HepG2 (cell line): ENCODE results near the gene DENND4A.

Experiments used
- FOXK2 ChIP-seq: fragments of 450-650 bp; IDR thresholded peaks from 2 replicates; pipeline ENCODE4 v1.6.1; 2016
- ZKSCAN8 ChIP-seq: IDR thresholded peaks from 2 replicates; pipeline ENCODE4 v1.6.1; 2016; ENCODE audit warnings: borderline replicate concordance, missing genetic modification reagents, missing compliant biosample characterization
- ZNF879 ChIP-seq: sonication (generic); formaldehyde crosslinking; IDR thresholded peaks from 2 replicates; pipeline ENCODE4 v1.8.1; 2023; ENCODE audit warnings: missing genetic modification reagents
- TF ChIP-seq, protein P1 (sequence below), 2 experiments: IDR thresholded peaks; 2 replicates each; pipeline ENCODE4 v1.6.1; 2011 to 2012; ENCODE audit warnings: low read length in 2 of 2, borderline replicate concordance in 1 of 2, low read depth in 1 of 2, mild to moderate bottlenecking in 1 of 2, moderate library complexity in 1 of 2
- TF ChIP-seq, protein P2 (sequence below): sonication (generic); formaldehyde crosslinking; IDR thresholded peaks from 2 replicates; pipeline ENCODE4 v1.5.0; 2020; ENCODE audit warnings: mild to moderate bottlenecking, missing genetic modification reagents, moderate library complexity

DNA sequence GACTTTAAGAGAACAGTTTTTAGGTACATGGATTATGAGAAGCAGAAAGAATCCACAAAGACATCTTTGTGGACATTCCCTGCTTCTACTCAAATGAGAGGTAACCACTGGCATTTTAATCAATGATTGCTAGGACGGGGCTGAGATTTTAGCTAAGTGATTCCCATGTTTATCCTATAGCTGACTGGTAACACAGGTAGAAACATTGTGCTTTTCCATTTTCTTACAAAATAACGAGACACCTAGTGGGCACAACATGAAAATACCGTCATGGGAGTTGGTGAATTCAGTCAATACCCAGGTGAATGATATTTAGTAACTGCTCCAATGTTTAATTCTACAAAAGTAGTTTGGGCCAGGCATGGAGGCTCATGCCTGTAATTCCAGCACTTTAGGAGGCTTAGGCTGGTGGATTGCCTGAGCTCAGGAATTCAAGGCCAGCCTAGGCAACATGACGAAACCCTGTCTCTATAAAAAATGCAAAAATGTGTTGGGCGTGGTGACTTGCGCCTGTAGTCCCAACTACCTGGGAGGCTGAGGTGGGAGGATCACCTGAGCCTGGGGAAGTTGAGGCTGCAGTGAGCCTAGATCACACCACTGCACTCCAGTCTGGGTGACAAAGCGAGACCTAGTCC lies 37.2 kb upstream of the DENND4A start:
- TF ChIP-seq ZKSCAN8 (CRISPR knock-in tag) (no peak), ZNF879 (no peak), FOXK2 (no peak)
- TF ChIP-seq, protein P1, sequence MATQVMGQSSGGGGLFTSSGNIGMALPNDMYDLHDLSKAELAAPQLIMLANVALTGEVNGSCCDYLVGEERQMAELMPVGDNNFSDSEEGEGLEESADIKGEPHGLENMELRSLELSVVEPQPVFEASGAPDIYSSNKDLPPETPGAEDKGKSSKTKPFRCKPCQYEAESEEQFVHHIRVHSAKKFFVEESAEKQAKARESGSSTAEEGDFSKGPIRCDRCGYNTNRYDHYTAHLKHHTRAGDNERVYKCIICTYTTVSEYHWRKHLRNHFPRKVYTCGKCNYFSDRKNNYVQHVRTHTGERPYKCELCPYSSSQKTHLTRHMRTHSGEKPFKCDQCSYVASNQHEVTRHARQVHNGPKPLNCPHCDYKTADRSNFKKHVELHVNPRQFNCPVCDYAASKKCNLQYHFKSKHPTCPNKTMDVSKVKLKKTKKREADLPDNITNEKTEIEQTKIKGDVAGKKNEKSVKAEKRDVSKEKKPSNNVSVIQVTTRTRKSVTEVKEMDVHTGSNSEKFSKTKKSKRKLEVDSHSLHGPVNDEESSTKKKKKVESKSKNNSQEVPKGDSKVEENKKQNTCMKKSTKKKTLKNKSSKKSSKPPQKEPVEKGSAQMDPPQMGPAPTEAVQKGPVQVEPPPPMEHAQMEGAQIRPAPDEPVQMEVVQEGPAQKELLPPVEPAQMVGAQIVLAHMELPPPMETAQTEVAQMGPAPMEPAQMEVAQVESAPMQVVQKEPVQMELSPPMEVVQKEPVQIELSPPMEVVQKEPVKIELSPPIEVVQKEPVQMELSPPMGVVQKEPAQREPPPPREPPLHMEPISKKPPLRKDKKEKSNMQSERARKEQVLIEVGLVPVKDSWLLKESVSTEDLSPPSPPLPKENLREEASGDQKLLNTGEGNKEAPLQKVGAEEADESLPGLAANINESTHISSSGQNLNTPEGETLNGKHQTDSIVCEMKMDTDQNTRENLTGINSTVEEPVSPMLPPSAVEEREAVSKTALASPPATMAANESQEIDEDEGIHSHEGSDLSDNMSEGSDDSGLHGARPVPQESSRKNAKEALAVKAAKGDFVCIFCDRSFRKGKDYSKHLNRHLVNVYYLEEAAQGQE (IDR thresholded peaks at IDR 0.05; ENCODE audit: borderline replicate concordance in 1 of 2, low read depth in 1 of 2, low read length in 2 of 2), result no peak
- TF ChIP-seq, protein P2, sequence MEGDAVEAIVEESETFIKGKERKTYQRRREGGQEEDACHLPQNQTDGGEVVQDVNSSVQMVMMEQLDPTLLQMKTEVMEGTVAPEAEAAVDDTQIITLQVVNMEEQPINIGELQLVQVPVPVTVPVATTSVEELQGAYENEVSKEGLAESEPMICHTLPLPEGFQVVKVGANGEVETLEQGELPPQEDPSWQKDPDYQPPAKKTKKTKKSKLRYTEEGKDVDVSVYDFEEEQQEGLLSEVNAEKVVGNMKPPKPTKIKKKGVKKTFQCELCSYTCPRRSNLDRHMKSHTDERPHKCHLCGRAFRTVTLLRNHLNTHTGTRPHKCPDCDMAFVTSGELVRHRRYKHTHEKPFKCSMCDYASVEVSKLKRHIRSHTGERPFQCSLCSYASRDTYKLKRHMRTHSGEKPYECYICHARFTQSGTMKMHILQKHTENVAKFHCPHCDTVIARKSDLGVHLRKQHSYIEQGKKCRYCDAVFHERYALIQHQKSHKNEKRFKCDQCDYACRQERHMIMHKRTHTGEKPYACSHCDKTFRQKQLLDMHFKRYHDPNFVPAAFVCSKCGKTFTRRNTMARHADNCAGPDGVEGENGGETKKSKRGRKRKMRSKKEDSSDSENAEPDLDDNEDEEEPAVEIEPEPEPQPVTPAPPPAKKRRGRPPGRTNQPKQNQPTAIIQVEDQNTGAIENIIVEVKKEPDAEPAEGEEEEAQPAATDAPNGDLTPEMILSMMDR (CRISPR knock-in tag), result peak; percentile 61
